HCT116 (cell line): ENCODE measurements around the gene ZNF346. TPM values are rescaled to one million over a fixed set of nuclear protein-coding genes. Genes with fewer than 3 reads are reported as not detected.

Experiments
- ATAC-seq: fragments of 200-7000 bp; cut with Tn5 transposase; 2 replicates; pipeline ENCODE4 v1.9.1; 2020; ENCODE audit warnings: mild to moderate bottlenecking, moderate library complexity
- BruUV-seq: library from RNA; stranded (reverse); fragments of 400-500 nt; replicated peaks from 2 replicates; lab custom pipeline; 2021; lab: Mats Ljungman, UMichigan
- CTCF ChIA-PET: fragments of 300-600 bp; sonication (Branson Sonifier 250); formaldehyde crosslinking; loops from one replicate; lab custom pipeline; 2021; ENCODE audit warnings: antibody characterized with exemption; lab: Charles Lee
- POLR2A ChIA-PET: fragments of 300-600, 350-600 bp; sonication (Branson Sonifier 250); formaldehyde crosslinking; loops from one replicate; lab custom pipeline; 2021; ENCODE audit warnings: antibody characterized with exemption; lab: Charles Lee
- RAD21 ChIA-PET, 2 experiments: fragments of 300-600 bp; sonication (Branson Sonifier 250); formaldehyde crosslinking; loops; one replicate each; lab custom pipeline; 2023; ENCODE audit warnings: low total read pairs in 2 of 2; ENCODE audit not compliant: uncharacterized antibody in 2 of 2, unreplicated experiment in 2 of 2, low non-redundant PET in 1 of 2; lab: Charles Lee
- DNase-seq: peaks from one replicate; pipeline ENCODE4 v3.0.0-alpha.2; 2010; ENCODE audit warnings: low read depth, low spot score
- H2AFZ ChIP-seq: fragments of 200-600 bp; shearing (Covaris generic), sonication (generic); 2 replicates; pipeline ENCODE4 v1.6.1; 2017; ENCODE audit warnings: low read depth, mixed run types, mixed read lengths, antibody characterized with exemption, low read length; ENCODE audit not compliant: poor library complexity, severe bottlenecking
- H3K27ac ChIP-seq: 2 replicates; pipeline ENCODE4 v1.5.1; 2012; ENCODE audit warnings: low read depth, low read length
- H3K27me3 ChIP-seq: fragments of 200-600 bp; sonication (generic); 2 replicates; pipeline ENCODE4 v1.6.1; 2016; ENCODE audit warnings: mixed run types, low read length, mixed read lengths; ENCODE audit not compliant: insufficient read depth
- H3K36me3 ChIP-seq, 2 experiments: fragments of 200-500 bp in 1 of 2; fragments of 200-600 bp in 1 of 2; sonication (Bioruptor generic) in 1 of 2; sonication (generic) in 1 of 2; 2 replicates each; pipeline versions ENCODE4 v1.5.1 to v1.6.1; 2014 to 2016; ENCODE audit warnings: low read length in 2 of 2, inconsistent platforms in 1 of 2, mixed read lengths in 1 of 2, mixed run types in 1 of 2; ENCODE audit not compliant: insufficient read depth in 2 of 2, control insufficient read depth in 1 of 2
- H3K4me1 ChIP-seq, 2 experiments: fragments of 200-600 bp in 1 of 2; sonication (generic) in 1 of 2; 2 replicates each; pipeline versions ENCODE4 v1.5.1 to v1.6.1; 2012 to 2017; ENCODE audit warnings: low read length in 2 of 2, inconsistent platforms in 1 of 2, mild to moderate bottlenecking in 1 of 2, mixed read lengths in 1 of 2, mixed run types in 1 of 2, moderate library complexity in 1 of 2; ENCODE audit not compliant: insufficient read depth in 2 of 2, control insufficient read depth in 1 of 2
- H3K4me2 ChIP-seq: fragments of 200-600 bp; sonication (generic); 2 replicates; pipeline ENCODE4 v1.6.1; 2017; ENCODE audit warnings: mixed run types, low read length, mixed read lengths
- H3K4me3 ChIP-seq, 2 experiments: fragments of 200-600 bp in 1 of 2; sonication (generic) in 1 of 2; replicated peaks in 1 of 2; 2 replicates each; pipeline ENCODE4 v1.5.1; 2011 to 2016; ENCODE audit warnings: low read length in 2 of 2, control low read depth in 1 of 2, low read depth in 1 of 2, mild to moderate bottlenecking in 1 of 2, mixed read lengths in 1 of 2, mixed run types in 1 of 2
- H3K79me2 ChIP-seq: fragments of 200-600 bp; sonication (generic); 2 replicates; pipeline ENCODE4 v1.6.1; 2017; ENCODE audit warnings: mild to moderate bottlenecking, mixed run types, low read length, moderate library complexity, mixed read lengths; ENCODE audit not compliant: insufficient read depth
- H3K9ac ChIP-seq: fragments of 200-600 bp; sonication (generic); 2 replicates; pipeline ENCODE4 v1.6.1; 2016; ENCODE audit warnings: low read length, mixed read lengths
- H3K9me2 ChIP-seq: fragments of 200-600 bp; sonication (generic), shearing (Covaris generic); 2 replicates; pipeline ENCODE4 v1.6.1; 2017; ENCODE audit warnings: mixed run types, mild to moderate bottlenecking, moderate library complexity; ENCODE audit not compliant: insufficient read depth
- H3K9me3 ChIP-seq, 2 experiments: fragments of 200-500 bp in 1 of 2; fragments of 200-600 bp in 1 of 2; sonication (Bioruptor generic) in 1 of 2; sonication (generic) in 1 of 2; 2 replicates each; pipeline ENCODE4 v1.6.1; 2014 to 2017; ENCODE audit warnings: low read length in 2 of 2, mixed read lengths in 2 of 2, inconsistent platforms in 1 of 2, low read depth in 1 of 2, mild to moderate bottlenecking in 1 of 2, mixed run types in 1 of 2, moderate library complexity in 1 of 2; ENCODE audit not compliant: control insufficient read depth in 1 of 2, insufficient read depth in 1 of 2
- H4K20me1 ChIP-seq: fragments of 200-600 bp; sonication (generic), shearing (Covaris generic); 2 replicates; pipeline ENCODE4 v1.6.1; 2017; ENCODE audit warnings: mixed run types, mild to moderate bottlenecking, moderate library complexity; ENCODE audit not compliant: insufficient read depth
- CBX3 ChIP-seq: IDR thresholded peaks from 2 replicates; pipeline ENCODE4 v1.6.1; 2012; ENCODE audit warnings: low read depth
- EGR1 ChIP-seq: IDR thresholded peaks from 2 replicates; pipeline ENCODE4 v1.6.1; 2012; ENCODE audit warnings: low read depth
- EZH2 ChIP-seq: fragments of 200-600 bp; sonication (generic); IDR thresholded peaks from 2 replicates; pipeline ENCODE4 v1.6.1; 2017; ENCODE audit warnings: antibody characterized with exemption, mixed run types
- JUND ChIP-seq: IDR thresholded peaks from 2 replicates; pipeline ENCODE4 v1.6.1; 2012
- POLR2A ChIP-seq: IDR thresholded peaks from 2 replicates; pipeline ENCODE4 v1.7.0; 2011; ENCODE audit warnings: borderline replicate concordance; ENCODE audit not compliant: insufficient read depth, insufficient read length; ENCODE audit errors: extremely low read depth
- POLR2AphosphoS5 ChIP-seq: IDR thresholded peaks from 2 replicates; pipeline ENCODE4 v1.6.1; 2011; ENCODE audit warnings: mild to moderate bottlenecking, low read depth, low read length, moderate library complexity
- TCF7L2 ChIP-seq: IDR thresholded peaks from 2 replicates; pipeline ENCODE4 v1.7.0; 2011; ENCODE audit warnings: borderline replicate concordance, inconsistent platforms; ENCODE audit not compliant: insufficient read depth, insufficient read length; ENCODE audit errors: extremely low read depth
- ZBTB33 ChIP-seq: IDR thresholded peaks from 2 replicates; pipeline ENCODE4 v1.6.1; 2011; ENCODE audit warnings: mild to moderate bottlenecking, low read length, moderate library complexity; ENCODE audit not compliant: insufficient replicate concordance; ENCODE audit errors: extremely low read depth
- intact Hi-C: fragments of 100-400 bp; cut with micrococcal nuclease; formaldehyde crosslinking; loops from 2 replicates; pipeline ENCODE4 v1.10.0; 2022
- total RNA-seq: library from RNA; stranded (reverse); gene quantifications from one replicate; pipeline ENCODE4 v1.2.1, GENCODE V29; 2021; ENCODE audit not compliant: unreplicated experiment
- TF ChIP-seq, protein P1 (sequence below): IDR thresholded peaks from 2 replicates; pipeline ENCODE4 v1.6.1; 2012

The ZNF346 gene
- total RNA-seq, 1 experiment from 2014 or later = 13.7 TPM

- H3K36me3 ChIP-seq = 0 out of 4 replicates have a peak, but pooled peaks cover 0 to 2% of the 10 kb centered on the region in 2 experiments
- no TSS peak for BruUV-seq
- H3K79me2 ChIP-seq = no peaks in the 10 kb centered on the region
- intact Hi-C loops = no loop called here
- H3K9me2 ChIP-seq = no peaks in the 10 kb centered on the region
- no peaks in the 10 kb centered on the region for H4K20me1 ChIP-seq
- no peak overlapping the region for H3K9ac ChIP-seq
- no peak for TF ChIP-seq JUND
- no peak for TF ChIP-seq CBX3
- TF ChIP-seq, protein P1, sequence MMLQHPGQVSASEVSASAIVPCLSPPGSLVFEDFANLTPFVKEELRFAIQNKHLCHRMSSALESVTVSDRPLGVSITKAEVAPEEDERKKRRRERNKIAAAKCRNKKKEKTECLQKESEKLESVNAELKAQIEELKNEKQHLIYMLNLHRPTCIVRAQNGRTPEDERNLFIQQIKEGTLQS = no peak
- TF ChIP-seq POLR2A = no peak
- TF ChIP-seq ZBTB33 = no peak
- no peak for TF ChIP-seq TCF7L2
- TF ChIP-seq EGR1 = no peak
- no peak for TF ChIP-seq EZH2
- TF ChIP-seq POLR2AphosphoS5 = no peak
- TF ChIP-seq, all 23 proteins: peak for 0
- CTCF ChIA-PET = interaction anchor here (1.0 kb wide), 1 partner anchor 11 kb away, joined by 3 read pairs; no protein-coding TSS in a partner anchor
- Histone ChIP-seq H3K9me3 (no peaks in the 10 kb centered on the region), H3K4me1 (peaks cover 0 to 6% of the 10 kb centered on the region in 2 experiments; a peak in 1 of 4 replicates), H3K4me3 (no peak overlapping the region), H3K4me2 (no peak overlapping the region), H3K27ac (no peak overlapping the region), H2AFZ (no peak overlapping the region), H3K27me3 (no peaks in the 10 kb centered on the region)
- POLR2A ChIA-PET = no interaction called here
- ATAC-seq = peak; percentile 21; the same call in 1 of the 2 replicates
- RAD21 ChIA-PET = no interaction called here
- no peak for DNase-seq
Observed at GRCh38 chr5:177100714-177101121, 78.2 kb downstream of the ZNF346 start.
